Progenitor cell of endocrine pancreas (in vitro differentiated cells): ENCODE results near the gene SLC26A3. TPM values are rescaled to one million over a fixed set of nuclear protein-coding genes. Genes with fewer than 3 reads are reported as not detected.

ENCODE experiments used
- DNase-seq: peaks from one replicate; pipeline ENCODE4 v3.0.0; 2021; ENCODE audit warnings: low spot score; ENCODE audit not compliant: unreplicated experiment
- H3K27ac Mint-ChIP-seq: 2 replicates; pipeline ENCODE4 v1.8.0; 2021; ENCODE audit warnings: mild to moderate bottlenecking, moderate library complexity, mixed read lengths
- H3K27me3 Mint-ChIP-seq: 2 replicates; pipeline ENCODE4 v1.8.0; 2021; ENCODE audit warnings: mixed read lengths
- H3K36me3 Mint-ChIP-seq: 2 replicates; pipeline ENCODE4 v1.8.0; 2022; ENCODE audit warnings: mixed read lengths; ENCODE audit not compliant: insufficient read depth
- H3K4me1 Mint-ChIP-seq: 2 replicates; pipeline ENCODE4 v1.8.0; 2021; ENCODE audit warnings: low read depth, mixed read lengths
- H3K4me3 Mint-ChIP-seq: 2 replicates; pipeline ENCODE4 v1.8.0; 2021; ENCODE audit warnings: low read depth, mild to moderate bottlenecking, moderate library complexity, mixed read lengths
- H3K9me3 Mint-ChIP-seq: 2 replicates; pipeline ENCODE4 v1.8.0; 2021; ENCODE audit warnings: low read depth, mixed read lengths
- total RNA-seq: library from RNA; stranded (reverse); gene quantifications from 2 replicates; pipeline ENCODE4 v1.2.1, GENCODE V29; 2021
- TF ChIP-seq, protein P1 (sequence below): fragments of 200-600 bp; sonication (generic); IDR thresholded peaks from one replicate; pipeline ENCODE4 v1.5.0; 2021; ENCODE audit warnings: antibody characterized with exemption, mild to moderate bottlenecking; ENCODE audit not compliant: unreplicated experiment

SLC26A3 gene
- total RNA-seq, 1 donor from 2014 or later = 2.8 TPM

DNA sequence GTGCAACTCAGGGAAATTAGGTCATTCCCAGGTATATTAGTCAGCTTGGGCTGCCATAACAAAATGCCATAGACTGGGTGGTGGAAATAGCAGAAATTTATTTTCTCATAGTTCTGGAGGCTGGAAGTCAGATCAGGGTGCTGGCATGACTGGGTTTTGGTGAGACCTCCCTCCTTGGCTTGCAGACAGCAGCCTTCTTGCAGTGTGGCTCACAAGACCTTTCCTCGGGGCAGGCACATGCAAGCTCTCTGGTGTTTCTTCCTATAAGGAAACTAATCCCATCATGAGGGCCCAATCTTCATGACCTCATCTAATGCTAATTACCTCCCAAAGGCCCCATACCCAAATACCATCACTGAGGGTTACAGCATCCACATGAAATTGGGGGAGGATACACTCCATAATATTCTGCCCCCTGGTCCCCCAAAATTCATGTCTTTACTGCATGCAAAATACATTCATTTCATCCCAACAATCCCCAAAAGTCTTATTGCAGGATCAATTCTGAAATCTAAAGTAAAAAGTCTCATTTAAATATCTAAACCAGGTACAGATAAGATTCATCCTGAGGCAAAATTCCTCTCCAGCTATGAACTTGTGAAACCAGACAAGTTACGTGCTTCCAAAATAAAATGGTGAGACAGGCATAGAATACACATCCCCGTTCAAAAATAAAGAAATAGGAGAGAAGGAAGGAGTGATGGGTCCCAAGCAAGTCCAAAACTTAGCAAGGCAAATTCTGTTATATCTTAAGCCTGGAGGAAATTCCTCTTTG lies 76.5 kb downstream of the SLC26A3 start:
- Mint-ChIP-seq H3K27me3 (peaks cover 30% of the 10 kb centered on the region), H3K27ac (no peak overlapping the region), H3K4me3 (no peak overlapping the region), H3K36me3 (no peaks in the 10 kb centered on the region), H3K9me3 (no peaks in the 10 kb centered on the region), H3K4me1 (no peaks in the 10 kb centered on the region)
- DNase-seq = no peak
- TF ChIP-seq, protein P1, sequence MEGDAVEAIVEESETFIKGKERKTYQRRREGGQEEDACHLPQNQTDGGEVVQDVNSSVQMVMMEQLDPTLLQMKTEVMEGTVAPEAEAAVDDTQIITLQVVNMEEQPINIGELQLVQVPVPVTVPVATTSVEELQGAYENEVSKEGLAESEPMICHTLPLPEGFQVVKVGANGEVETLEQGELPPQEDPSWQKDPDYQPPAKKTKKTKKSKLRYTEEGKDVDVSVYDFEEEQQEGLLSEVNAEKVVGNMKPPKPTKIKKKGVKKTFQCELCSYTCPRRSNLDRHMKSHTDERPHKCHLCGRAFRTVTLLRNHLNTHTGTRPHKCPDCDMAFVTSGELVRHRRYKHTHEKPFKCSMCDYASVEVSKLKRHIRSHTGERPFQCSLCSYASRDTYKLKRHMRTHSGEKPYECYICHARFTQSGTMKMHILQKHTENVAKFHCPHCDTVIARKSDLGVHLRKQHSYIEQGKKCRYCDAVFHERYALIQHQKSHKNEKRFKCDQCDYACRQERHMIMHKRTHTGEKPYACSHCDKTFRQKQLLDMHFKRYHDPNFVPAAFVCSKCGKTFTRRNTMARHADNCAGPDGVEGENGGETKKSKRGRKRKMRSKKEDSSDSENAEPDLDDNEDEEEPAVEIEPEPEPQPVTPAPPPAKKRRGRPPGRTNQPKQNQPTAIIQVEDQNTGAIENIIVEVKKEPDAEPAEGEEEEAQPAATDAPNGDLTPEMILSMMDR = no peak

DNA sequence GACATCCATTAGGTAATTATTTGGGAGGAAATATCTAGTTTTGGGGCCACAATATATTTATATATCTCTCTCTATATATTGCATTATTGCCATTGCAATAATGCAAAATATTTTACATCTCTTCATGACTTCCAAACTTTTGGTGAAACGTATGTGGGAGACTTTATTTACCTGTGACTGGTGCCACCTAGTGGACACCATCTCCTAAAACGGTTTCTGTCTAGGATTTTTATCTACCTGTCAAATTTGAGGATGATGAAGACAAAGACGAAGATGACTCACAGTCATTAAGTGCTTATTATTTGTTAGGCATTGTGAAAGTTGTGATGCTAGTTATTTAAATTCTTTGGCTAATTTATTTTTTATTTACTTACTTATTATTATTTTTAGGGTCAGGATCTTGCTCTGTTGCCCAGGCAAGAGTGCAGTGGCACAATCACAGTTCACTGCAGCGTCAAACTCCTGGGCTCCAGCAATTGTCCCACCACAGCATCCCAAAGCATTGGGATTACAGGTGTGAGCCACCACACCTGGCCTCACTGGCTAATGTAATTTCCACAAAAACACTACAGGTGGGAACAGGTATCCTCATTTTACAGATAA lies 77.8 kb downstream of the SLC26A3 start:
- Mint-ChIP-seq H3K4me3 (no peak overlapping the region), H3K4me1 (no peaks in the 10 kb centered on the region), H3K36me3 (no peaks in the 10 kb centered on the region), H3K27me3 (peaks cover 30% of the 10 kb centered on the region), H3K9me3 (no peaks in the 10 kb centered on the region), H3K27ac (no peak overlapping the region)
- TF ChIP-seq, protein P1 = peak; percentile 86
- DNase-seq = no peak

DNA sequence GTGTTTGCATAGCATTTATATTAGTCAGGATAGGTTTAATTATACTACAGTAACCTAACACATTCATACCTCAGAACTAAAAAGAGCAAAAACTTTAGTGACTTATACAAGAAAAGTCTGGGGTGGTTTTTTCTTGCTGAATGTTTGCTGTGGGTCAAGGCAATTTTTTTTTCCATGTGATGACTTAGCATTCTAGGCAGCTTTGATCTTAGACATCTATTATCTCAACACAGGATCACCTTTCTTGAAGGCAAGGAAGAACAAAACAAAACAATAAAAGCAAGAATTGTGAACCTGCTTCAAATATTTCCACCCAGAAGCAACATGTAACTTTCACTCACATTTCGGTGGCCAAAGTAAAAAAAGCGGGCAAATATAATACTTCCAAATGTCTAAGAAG lies 79.8 kb downstream of the SLC26A3 start:
- no peaks in the 10 kb centered on the region for H3K9me3 Mint-ChIP-seq
- no peaks in the 10 kb centered on the region for H3K4me1 Mint-ChIP-seq
- TF ChIP-seq, protein P1 = no peak
- no peak for DNase-seq
- no peaks in the 10 kb centered on the region for H3K36me3 Mint-ChIP-seq
- H3K27me3 Mint-ChIP-seq = peaks cover 26% of the 10 kb centered on the region
- no peak overlapping the region for H3K27ac Mint-ChIP-seq
- no peak overlapping the region for H3K4me3 Mint-ChIP-seq

DNA sequence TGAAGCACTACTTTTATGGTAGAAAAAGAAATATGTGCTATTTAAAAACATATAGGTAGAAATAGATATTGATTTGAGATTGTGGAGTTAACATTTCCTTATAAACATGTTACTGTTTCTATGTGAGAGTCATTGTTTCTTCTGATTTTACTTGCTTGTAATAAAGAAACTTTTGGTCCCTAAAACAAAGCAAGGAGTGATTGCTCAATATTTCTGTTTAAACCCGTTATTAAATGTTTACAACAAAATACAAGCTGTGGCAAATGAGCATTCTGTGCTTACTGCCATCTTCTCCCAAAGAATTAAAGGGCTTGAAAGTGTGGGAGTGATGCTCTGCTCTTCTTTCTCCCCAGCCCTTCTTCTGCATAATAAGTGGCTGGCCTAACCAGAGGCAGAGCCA lies 81.7 kb downstream of the SLC26A3 start:
- Mint-ChIP-seq H3K36me3 (no peaks in the 10 kb centered on the region), H3K4me3 (no peak overlapping the region), H3K9me3 (no peaks in the 10 kb centered on the region), H3K27ac (no peak overlapping the region), H3K27me3 (peaks cover 8% of the 10 kb centered on the region), H3K4me1 (no peaks in the 10 kb centered on the region)
- DNase-seq = no peak
- TF ChIP-seq, protein P1 = no peak

DNA sequence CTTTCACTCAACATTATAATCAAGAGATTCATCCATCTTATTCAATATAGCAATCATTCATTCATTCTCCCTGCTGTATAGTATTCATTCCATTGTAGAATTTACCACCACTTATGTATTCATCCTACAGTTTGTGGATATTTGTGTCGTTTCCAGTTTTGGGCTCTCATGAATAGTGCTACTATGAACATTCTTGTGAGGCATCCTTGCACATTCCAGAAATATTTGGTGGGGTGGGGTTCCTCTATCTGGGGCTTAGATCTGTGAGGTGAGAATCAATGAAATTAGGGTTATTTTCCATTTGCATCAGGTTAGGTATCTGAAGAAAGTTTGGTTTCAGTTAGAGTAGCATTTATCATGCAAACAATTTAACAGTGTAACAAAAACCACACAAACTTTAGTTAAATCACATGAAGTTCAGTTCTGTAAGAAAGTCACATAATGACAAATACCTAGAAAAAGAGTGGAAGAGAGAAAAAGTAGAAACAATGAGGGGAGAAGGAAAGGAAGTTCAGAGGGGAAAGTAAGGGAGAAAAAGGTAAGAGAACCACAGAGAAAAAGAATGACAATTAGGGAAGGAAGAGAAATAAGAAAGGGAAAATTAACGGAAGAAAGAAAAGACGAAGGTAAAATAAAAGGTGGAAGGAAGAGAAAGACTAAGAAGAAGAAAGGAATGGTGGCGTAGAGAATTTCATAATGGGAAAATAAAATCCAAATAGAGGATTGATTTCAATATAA lies 84.4 kb downstream of the SLC26A3 start:
- Mint-ChIP-seq H3K36me3 (no peaks in the 10 kb centered on the region), H3K9me3 (no peaks in the 10 kb centered on the region), H3K4me1 (no peaks in the 10 kb centered on the region), H3K27ac (no peak overlapping the region), H3K4me3 (no peak overlapping the region), H3K27me3 (peaks cover 7% of the 10 kb centered on the region)
- no peak for DNase-seq
- TF ChIP-seq, protein P1 = no peak
